MM.1S (cell line): ENCODE results near the gene DSCAML1.

Experiments
- DNase-seq: peaks from one replicate; pipeline ENCODE4 v3.0.0-alpha.2; 2015
- H2AFZ ChIP-seq: fragments of 300-600 bp; sonication (generic); 2 replicates; pipeline ENCODE4 v1.6.0; 2016; ENCODE audit warnings: antibody characterized with exemption, low read length
- H3F3A ChIP-seq: fragments of 300-600 bp; sonication (generic); 2 replicates; pipeline ENCODE4 v1.6.1; 2016; ENCODE audit warnings: mild to moderate bottlenecking, antibody characterized with exemption, low read length, moderate library complexity, mixed read lengths; ENCODE audit not compliant: insufficient read depth
- H3K27ac ChIP-seq: fragments of 300-600 bp; sonication (generic); 2 replicates; pipeline ENCODE4 v1.5.1; 2016; ENCODE audit warnings: mild to moderate bottlenecking, low read length
- H3K27me3 ChIP-seq: fragments of 300-600 bp; sonication (generic); replicated peaks from 2 replicates; pipeline ENCODE4 v1.6.0; 2016; ENCODE audit warnings: low read length; ENCODE audit not compliant: insufficient read depth
- H3K36me3 ChIP-seq: fragments of 300-600 bp; sonication (generic); replicated peaks from 2 replicates; pipeline ENCODE4 v1.6.1; 2016; ENCODE audit warnings: mild to moderate bottlenecking, low read length, mixed read lengths; ENCODE audit not compliant: insufficient read depth
- H3K4me1 ChIP-seq: fragments of 300-600 bp; sonication (generic); 2 replicates; pipeline ENCODE4 v1.6.1; 2016; ENCODE audit warnings: low read length, mixed read lengths
- H3K4me2 ChIP-seq: fragments of 300-600 bp; sonication (generic); 2 replicates; pipeline ENCODE4 v1.6.0; 2016; ENCODE audit warnings: low read depth, low read length
- H3K4me3 ChIP-seq: fragments of 300-600 bp; sonication (generic); 2 replicates; pipeline ENCODE4 v1.5.1; 2016; ENCODE audit warnings: low read length, mixed read lengths
- H3K79me2 ChIP-seq: fragments of 300-600 bp; sonication (generic); 2 replicates; pipeline ENCODE4 v1.6.1; 2016; ENCODE audit warnings: mixed run types, low read length, mixed read lengths
- H3K9ac ChIP-seq: fragments of 300-600 bp; sonication (generic); 2 replicates; pipeline ENCODE4 v1.6.1; 2016; ENCODE audit warnings: low read length, mixed read lengths
- H3K9me2 ChIP-seq: fragments of 300-600 bp; sonication (generic); replicated peaks from 2 replicates; pipeline ENCODE4 v1.6.1; 2016; ENCODE audit warnings: mild to moderate bottlenecking, low read length, mixed read lengths; ENCODE audit not compliant: insufficient read depth
- H3K9me3 ChIP-seq: fragments of 300-600 bp; sonication (generic); replicated peaks from 2 replicates; pipeline ENCODE4 v1.6.1; 2016; ENCODE audit warnings: mild to moderate bottlenecking, low read length, mixed read lengths; ENCODE audit not compliant: insufficient read depth
- H4K20me1 ChIP-seq: fragments of 300-600 bp; sonication (generic); 2 replicates; pipeline ENCODE4 v1.6.1; 2016; ENCODE audit warnings: mild to moderate bottlenecking, low read length, moderate library complexity, mixed read lengths; ENCODE audit not compliant: insufficient read depth
- CTCF ChIP-seq: fragments of 300-600 bp; sonication (generic); IDR thresholded peaks from 2 replicates; pipeline ENCODE4 v1.5.1; 2016; ENCODE audit warnings: antibody characterized with exemption, low read length, mixed read lengths
- EZH2 ChIP-seq: fragments of 300-600 bp; sonication (generic); optimal IDR thresholded peaks from 2 replicates; pipeline ENCODE3; 2017; ENCODE audit warnings: low read depth, mild to moderate bottlenecking, antibody characterized with exemption, low read length, mixed read lengths
- EZH2phosphoT487 ChIP-seq: fragments of 300-600 bp; sonication (generic); IDR thresholded peaks from 2 replicates; pipeline ENCODE4 v1.6.1; 2018; ENCODE audit warnings: antibody characterized with exemption, low read length

Gene DSCAML1

GRCh38 chr11:117710211-117710610, 86.8 kb downstream of the DSCAML1 start:
- Histone ChIP-seq H3K4me2 (no peak overlapping the region), H3F3A (no peaks in the 10 kb centered on the region), H3K4me3 (no peak overlapping the region), H3K9me2 (no peaks in the 10 kb centered on the region), H3K27me3 (peaks cover 96% of the 10 kb centered on the region), H3K36me3 (no peaks in the 10 kb centered on the region), H3K9ac (no peak overlapping the region), H3K4me1 (no peaks in the 10 kb centered on the region), H4K20me1 (no peaks in the 10 kb centered on the region), H3K9me3 (no peaks in the 10 kb centered on the region), H2AFZ (no peak overlapping the region), H3K27ac (no peak overlapping the region), H3K79me2 (no peaks in the 10 kb centered on the region)
- TF ChIP-seq EZH2 (no peak), CTCF (no peak), EZH2phosphoT487 (no peak)
- no peak for DNase-seq

- TF ChIP-seq EZH2phosphoT487 (no peak), EZH2 (no peak), CTCF (no peak)
- Histone ChIP-seq H3K36me3 (no peaks in the 10 kb centered on the region), H2AFZ (no peak overlapping the region), H3K27me3 (peaks cover 85% of the 10 kb centered on the region), H3K79me2 (no peaks in the 10 kb centered on the region), H3K9me3 (no peaks in the 10 kb centered on the region), H3K9me2 (no peaks in the 10 kb centered on the region), H3K4me3 (no peak overlapping the region), H3F3A (no peaks in the 10 kb centered on the region), H3K4me2 (no peak overlapping the region), H3K9ac (no peak overlapping the region), H3K4me1 (no peaks in the 10 kb centered on the region), H3K27ac (no peak overlapping the region), H4K20me1 (no peaks in the 10 kb centered on the region)
- DNase-seq: no peak
Measured at GRCh38 chr11:117706322-117706814, 90.6 kb downstream of the DSCAML1 start.

- Histone ChIP-seq H2AFZ (no peak overlapping the region), H3K27me3 (peaks cover 80% of the 10 kb centered on the region), H3K27ac (no peak overlapping the region), H3K4me3 (no peak overlapping the region), H3F3A (no peaks in the 10 kb centered on the region), H4K20me1 (no peaks in the 10 kb centered on the region), H3K79me2 (no peaks in the 10 kb centered on the region), H3K9me2 (no peaks in the 10 kb centered on the region), H3K9me3 (no peaks in the 10 kb centered on the region), H3K4me2 (no peak overlapping the region), H3K4me1 (no peaks in the 10 kb centered on the region), H3K9ac (no peak overlapping the region), H3K36me3 (no peaks in the 10 kb centered on the region)
- no peak for DNase-seq
- TF ChIP-seq EZH2phosphoT487 (no peak), EZH2 (no peak), CTCF (no peak)
Measured at GRCh38 chr11:117705866-117706265, 91.2 kb downstream of the DSCAML1 start.
